GM21576 (cell line): Measurements from ENCODE around the gene AP2A2.

ENCODE experiments used
- ATAC-seq: cut with Tn5 transposase; IDR thresholded peaks from one replicate; pipeline ENCODE4 v1.9.1; 2021; ENCODE audit warnings: mild to moderate bottlenecking, moderate library complexity; ENCODE audit not compliant: unreplicated experiment

The AP2A2 gene

DNA sequence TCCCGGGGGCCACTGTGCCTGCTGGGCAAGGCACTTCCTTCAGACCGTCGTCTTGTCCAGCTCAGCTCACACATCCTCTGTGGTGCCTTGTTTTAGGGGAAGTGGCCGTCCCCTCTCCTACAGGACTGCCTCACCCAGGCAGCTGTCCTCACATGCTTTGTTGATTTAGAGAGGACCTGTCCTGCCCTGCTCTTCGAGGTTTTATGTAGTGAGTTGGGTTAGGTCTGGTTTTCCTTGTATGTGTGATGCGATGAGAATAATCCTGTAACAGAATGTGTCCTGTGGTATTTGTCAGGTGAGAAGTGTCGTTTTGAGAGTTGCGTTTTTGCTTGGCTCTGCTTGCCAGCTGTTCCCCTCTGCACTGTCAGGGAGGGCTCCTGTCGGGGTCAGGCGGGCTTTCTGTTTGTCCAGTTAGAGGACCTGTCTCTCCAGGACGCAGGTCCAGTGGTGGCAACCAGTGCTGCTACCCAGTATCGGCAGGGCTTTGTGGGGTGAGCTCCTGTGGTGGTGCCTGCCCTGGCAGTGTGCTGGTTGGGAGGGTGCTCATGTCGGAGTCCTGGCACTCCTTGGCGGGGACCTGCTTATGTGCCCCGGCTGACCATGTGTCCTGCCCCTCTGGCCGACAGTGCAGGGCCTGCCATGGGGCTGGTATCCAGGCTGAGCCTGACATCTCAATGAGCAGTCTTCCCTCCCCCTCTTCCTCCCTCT is 69.5 kb downstream of the AP2A2 start:
- ATAC-seq: no peak

DNA sequence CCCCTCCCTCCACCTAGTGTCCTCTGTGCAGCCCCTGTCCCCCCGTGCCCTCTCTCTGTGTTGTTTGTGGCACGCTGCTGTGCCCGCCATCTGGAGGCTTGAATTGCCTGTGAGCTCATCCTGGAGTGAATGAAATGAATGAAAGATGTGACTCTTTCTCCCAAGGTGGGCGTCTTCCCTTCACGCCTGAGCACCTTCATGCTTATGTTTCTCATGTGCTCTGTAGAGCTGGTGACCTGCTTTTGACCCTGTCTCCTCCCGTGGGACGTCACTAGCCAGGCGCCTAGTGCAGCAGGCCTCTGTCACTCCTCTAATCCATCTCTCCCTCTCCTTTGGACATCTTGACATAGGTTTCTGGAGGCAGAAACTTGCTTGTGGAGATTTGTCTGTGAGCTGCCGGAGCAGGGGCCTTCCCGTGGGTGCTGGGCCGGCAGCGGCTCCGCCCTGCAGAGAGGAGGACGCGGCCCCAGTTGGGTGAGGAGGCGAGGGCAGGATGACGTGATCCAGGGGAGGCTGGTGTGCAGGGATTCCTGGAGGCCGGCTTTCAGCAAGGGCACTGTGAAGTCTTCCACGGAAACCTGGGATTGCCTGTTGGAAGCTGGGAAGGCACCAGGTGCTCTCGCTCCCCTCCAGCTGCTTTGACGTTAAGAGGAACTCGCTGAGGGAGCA is 70.2 kb downstream of the AP2A2 start:
- peak; percentile 47 for ATAC-seq

DNA sequence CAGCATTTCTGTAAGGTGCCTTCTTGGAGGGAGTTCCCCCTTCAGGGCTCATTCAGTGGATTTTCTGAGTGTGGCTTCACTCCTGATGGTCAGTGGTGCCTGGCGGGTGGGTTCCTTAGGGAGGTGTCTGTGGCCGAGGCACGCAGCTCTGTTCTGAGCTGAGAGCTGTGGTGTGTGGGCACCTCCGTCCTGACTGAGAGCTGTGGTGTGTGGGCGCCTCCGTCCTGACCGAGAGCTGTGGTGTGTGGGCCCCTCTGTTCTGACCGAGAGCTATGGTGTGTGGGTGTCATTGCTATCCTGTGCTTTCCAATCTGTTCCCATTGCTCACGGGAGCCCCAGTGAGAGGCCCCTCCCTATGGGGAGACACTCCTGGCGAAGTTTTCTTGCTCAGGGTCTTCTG is 71.0 kb downstream of the AP2A2 start:
- no peak for ATAC-seq

DNA sequence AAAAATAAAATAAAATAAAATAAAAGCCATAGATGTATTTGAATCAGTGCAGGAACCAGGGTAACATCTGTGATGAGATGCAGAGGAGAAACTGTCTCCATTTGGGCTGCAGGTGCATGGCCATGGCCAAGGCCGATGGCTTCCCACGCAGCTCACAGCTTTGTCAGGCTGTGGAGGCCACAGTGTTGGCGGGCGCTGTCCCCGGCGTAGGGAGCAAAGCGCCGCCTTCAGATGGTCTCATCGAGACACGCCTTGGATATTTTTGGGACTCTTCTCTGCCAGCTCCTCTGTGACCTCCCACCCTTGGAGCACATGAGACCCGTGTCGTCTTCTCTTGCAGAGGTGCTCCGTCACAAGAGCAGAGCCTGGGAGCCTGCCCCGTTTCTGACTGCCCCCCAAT is 72.2 kb downstream of the AP2A2 start:
- no peak for ATAC-seq

DNA sequence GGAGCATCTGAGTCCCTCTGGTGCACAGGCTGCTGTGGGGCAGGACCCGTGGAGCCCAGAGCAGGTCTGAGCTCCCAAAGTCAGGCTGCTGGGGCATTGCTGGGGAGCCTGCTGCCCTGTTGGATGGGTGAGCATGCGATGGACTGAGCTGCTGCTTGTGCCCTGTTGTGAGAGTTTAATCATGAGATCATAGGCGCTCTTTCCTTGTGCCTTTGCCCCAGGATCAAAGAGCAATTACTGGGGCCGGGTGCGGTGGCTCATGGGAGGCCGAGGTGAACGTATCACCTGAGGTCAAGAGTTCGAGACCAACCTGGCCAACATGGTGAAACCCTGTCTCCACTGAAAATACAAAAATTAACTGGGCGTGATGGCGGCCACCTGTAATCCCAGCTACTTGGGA is 73.3 kb downstream of the AP2A2 start:
- no peak for ATAC-seq

DNA sequence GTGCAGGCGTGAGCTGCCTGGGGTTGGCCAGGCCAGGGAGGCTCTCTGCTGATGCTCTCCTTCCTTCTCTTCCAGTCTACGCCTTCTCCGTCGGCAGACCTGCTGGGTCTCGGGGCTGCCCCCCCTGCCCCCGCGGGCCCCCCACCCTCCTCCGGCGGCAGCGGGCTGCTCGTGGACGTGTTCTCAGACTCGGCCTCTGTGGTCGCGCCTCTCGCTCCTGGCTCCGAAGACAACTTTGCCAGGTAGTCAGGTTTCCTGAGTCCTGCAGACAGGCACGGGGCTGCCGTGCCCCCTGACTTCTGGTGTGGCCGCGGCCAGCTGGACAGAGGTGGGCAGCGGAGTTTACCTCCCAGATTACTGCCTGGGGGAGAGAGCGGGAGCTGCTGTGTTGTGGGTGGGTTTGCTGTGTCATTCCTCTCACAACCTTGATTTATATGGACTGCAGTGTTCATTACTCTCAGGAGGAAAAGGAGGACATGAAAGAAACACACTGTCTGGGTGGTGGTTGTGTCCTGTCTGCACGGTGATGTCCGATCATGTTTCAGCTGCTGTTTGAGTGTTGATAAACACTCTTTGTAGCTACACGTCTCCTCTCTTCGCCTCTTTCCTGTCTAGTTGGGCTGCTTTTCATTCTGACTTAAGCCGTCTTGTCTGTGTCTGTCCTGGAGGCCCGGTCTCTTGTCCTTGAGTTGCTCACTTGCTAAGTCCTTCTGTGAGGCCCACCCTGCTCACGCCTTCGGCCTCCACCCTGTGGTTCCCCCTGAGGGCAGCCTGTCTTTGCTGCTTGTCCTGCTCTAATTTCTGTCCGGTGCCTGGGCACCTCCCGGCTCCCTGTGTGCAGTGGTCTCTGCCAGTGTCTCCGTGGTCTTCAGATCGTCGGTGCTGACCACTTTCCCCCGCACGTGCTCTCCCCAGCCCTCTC is 74.9 kb downstream of the AP2A2 start:
- no peak for ATAC-seq

DNA sequence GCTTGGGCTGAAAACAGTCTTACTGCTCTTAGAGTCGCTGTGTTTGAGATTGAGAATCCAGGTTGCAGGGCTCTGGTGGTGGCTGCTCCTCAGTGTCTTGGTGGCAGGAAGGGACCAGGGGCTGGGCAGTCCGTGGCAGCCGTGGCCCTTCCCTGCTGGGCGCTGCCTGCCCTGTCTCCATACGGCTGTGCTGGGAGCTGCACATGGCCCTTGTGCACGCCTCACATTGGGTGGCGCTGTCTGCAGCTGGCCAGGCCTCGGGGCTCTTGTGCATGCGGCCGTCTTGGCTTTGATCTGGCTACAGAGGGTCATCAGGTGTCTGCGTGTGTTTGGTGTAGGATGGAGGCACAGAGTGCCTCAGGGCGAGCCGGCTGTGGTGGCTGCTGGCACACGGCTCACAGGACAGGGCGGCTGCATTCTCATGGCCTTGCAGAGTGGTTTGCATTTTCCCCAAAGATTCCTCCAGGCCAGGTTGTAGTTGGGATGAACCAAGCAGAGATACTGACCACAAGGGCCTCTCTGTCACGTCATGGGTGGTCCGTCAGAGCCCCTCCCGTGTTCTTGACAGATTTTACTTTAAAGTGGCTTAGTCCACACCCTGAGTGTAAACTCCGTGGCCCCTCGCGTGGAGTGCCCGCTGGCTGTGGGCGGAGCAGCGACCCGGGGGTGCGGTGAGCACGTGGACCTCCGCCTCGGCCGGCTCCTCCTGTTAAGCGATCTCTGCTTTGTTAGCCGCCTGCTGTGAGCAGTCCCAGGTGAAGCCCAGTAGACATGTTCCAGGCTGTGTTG is 76.1 kb downstream of the AP2A2 start:
- ATAC-seq: no peak

DNA sequence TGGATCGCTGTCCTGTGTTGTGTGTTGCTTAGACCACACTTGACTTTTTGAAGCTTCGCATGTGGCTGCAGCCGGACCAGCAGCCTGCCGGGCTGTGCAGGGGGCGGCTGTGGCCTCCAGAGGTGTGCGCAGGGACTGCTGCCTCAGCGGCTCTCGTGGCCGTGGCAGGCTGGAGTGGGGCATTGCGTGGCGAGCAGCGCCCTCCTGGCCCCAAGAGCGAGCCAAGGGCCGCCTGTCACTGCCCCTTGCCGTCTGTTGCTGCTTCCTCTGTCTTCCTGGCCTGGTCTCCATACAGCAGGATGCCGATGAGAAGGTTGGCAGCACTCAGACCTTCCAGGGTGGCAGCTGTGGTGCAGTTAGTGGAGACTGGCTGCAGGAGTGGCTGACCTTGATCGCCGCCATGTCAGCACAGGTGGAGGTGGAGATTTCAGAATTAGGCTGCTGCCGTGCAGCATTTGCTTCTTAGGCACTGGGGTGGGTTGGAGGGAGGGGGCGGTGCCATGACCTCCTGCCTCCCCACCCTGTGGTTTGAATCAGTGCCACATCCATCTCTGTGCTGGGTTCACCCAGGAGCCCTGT is 76.8 kb downstream of the AP2A2 start:
- ATAC-seq: no peak

DNA sequence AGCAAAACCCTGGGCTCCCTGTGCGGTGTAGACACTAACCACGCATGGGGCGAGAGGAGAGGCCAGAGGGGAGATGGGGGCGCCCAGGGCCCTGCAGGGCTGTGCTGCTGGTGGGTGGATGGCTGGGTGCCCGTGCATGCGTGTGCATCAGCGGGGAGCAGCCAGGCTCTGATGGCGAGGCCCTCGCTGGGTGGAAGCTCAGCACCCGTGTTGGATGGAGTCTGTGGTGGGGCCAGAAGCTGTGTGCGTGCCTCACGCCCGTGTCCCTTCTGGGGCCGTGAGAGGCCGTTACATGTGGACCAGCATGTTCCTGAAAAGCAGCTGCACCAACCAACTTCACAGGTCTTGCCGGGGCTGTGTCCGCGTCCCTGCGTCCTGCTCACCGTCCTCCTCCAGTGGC is 77.5 kb downstream of the AP2A2 start:
- no peak for ATAC-seq

DNA sequence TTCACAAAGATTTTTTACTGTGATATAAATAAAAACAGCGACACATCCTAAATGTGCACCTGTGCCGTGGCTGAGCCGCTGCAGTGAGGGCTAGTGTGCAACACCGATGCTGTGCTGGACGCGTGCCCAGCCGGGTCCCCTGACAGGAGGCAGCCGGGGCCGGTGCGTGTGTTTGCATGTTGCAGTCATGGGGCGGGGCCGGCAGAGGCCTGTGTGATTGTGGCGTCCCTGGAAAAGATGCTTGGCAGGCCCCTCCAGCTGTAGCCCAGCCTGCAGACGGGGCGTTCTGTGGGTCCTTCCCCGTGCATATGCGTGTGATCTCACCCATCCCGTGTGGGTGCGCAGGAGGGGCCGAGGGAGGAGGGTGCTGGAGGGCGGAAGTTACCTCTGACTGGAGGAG is 80.3 kb downstream of the AP2A2 start:
- no peak for ATAC-seq

DNA sequence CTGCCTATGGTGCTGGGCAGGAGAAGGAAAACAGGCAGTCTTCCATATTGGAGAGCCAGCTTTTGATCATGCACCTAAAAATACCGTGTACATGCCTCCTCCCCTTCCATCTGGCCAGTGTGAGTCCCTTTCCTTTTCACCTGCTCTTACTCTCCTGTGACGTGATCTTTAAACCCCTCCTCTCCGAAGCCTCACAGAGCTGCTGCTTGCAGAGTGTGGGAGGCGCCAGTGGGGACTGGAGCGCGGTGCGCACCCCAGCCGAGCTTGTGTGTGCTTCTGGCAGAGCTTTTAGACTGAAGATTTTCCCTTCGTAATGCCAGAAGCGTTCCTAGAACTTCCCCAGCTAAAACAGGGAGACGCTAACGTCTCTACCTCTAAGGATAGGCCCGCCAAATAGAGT is 81.1 kb downstream of the AP2A2 start:
- no peak for ATAC-seq

DNA sequence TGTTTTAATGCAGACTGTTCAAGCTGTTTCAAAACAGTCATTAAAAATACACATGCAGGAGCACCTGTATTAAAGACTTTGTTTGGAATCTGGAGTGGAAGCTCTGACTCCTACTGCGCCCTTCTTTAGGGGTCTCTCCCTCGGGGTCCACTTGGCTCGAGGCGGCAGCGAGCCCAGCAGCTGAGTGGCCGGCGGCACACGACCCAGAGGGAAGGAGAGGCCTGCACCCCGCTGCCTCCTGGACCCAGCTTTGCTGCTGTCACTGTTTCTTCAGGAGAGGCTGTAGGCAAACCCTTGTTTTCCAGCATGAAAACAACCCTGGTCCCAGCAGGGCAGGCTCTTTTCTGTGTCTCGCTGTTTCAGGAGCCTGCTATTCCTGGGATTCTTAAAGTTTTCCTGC is 81.6 kb downstream of the AP2A2 start:
- no peak for ATAC-seq

DNA sequence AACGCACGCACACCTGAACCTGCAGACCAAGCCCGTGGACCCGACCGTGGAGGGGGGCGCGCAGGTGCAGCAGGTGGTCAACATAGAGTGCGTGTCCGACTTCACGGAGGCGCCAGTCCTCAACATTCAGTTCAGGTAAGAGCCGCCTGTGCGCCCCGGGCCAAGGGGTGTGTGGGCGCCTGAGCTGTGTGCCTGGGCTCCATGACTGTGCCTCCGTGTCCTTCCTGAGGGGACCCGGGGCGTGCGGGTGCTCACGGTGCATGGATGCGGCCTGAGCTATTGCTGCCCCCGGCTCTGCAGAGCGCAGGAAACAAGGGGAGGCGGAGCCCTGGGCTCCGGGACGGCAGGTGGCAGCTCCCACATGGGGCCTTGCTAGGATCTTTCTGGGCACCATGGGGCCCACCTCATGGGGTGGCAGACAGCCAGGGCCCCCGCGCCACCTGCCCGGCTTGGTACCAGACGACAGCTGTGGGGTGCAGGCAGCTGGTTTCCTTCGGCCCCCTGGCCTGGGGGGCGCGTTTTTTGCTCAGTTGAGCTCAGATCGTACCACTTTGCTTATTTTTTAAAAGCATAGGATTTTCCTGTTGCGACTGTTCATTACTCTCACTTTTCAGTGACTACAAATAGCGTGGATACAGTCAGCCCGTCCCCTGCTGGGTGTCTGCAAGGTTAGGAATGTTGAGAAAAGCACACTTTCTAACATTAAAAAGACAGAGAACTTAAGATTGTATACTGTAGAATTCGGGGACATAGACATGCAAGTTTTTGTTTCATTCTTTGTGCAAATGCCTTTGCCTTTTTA is 82.5 kb downstream of the AP2A2 start:
- no peak for ATAC-seq

DNA sequence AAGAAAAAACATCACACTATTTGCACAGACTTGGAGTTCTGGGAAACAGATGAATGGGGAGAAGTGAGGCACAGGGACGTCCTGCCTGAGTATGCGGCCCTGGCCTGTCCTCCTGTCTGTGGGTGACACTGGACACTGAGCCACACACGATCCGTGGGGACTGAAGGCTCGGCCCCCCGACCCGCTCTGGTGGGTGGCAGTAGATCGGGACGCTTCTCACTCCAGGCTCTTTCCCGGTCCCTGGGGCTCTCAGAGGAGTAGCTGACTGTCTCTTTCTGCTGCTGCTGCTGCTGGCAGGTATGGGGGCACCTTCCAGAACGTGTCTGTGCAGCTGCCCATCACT is 83.1 kb downstream of the AP2A2 start:
- ATAC-seq: no peak

DNA sequence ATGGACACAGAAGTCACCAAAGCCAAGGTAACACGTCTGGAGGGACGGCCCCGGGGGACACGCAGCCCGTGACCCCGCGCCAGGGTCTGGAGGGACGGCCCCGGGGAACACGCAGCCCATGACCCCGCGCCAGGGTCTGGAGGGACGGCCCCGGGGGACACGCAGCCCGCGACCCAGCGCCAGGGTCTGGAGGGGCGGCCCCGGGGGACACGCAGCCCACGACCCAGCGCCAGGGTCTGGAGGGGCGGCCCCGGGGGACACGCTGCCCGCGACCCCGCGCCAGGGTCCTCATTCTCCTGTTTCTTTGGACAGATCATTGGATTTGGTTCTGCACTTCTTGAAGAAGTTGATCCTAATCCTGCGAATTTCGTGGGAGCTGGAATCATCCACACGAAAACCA is 83.7 kb downstream of the AP2A2 start:
- no peak for ATAC-seq

DNA sequence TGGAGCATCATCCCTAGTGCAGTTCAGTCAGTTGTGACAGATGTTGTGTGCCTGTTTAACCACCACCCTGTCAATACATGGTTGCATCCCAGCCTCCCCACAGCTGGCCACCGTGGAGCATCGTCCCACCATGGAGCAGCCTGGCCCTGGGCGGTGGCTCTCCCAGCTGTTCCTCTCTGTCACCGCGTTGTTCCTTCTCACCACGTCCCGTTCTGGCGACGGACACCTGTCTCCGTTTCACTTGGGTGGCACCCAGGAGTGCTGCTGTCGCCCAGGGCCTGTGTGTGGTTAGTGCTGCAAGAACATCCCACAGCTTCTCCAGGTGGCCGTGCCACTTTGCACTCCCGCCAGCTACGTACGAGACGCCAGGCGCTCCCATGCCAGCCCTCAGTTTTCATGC is 84.3 kb downstream of the AP2A2 start:
- ATAC-seq: no peak

DNA sequence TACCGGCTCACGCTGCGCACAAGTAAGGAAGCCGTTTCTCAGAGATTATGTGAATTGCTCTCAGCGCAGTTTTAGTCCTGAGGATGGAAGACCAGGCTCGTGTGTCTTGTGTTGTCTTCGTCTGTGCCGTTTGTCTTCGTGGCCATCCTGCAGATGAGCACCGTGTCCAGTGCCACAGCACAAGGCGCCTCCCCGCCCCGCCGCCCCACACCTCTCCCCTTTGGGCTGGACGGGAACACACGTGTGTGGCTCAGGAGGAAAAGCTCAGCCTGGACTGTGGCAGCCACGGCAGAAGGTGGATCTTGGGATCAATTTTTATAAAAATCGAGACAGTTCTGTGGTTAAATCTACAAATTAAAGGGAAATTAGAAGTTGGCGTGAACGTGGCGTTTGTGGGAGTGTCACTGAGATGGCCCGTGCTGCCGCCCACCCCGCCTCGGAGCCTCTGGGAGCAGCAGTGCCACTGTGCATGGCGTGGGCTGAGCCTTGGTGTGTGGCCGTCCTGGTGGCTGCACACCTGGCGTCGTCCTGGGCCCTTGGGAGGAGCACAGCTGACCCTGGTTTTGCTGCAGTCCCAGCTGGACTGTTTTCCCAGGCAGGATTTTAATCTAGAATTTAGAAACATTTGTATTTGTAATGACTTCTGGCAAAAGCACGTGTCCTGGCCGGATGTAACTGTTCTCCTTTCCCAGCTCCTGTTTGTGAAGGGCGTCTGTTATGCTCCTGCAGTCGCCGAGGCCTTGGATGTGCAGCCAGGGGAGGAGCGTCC is 85.1 kb downstream of the AP2A2 start:
- no peak for ATAC-seq

DNA sequence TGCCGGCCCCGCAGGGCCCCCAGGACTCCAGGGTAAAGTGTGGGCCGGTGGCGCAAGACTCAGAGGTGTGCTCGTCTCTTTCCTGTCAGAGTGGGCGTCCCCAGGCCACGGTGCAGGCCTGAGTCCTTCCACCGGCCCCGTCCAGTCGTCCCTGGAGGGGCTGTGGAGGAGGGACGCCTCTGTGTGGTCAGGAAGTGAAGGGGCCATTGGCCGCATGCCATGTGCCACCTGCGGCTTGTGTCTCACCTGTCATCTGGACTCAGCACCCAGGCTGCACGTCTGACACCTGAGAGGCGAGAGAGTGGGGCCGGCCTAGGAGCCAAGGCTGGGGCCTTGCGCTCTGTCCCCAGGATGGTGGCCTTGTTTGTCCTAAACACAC is 85.6 kb downstream of the AP2A2 start:
- no peak for ATAC-seq

DNA sequence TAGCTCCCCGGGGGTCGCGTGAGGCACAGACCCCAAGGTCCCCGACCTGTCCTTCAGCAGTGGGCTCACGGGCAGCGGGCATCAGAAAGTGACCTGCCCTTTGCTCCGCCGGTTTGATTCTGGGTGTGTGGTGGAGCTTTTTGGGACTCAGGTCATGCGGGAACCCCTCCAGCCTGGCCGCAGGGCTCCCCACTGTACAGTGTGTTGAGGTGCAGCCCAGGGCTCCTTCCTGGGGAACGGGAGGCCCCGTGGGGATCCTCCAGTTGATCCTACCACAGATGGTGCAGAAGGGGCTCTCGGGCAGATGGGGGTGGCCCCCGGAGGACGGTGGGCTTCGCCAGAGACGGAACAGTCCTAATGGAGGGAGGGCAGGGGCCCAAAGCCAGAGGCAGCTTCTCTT is 86.6 kb downstream of the AP2A2 start:
- ATAC-seq: no peak
